Skin of body (tissue), 2 donors: ENCODE data around the gene TCF25. TPM values are rescaled to one million over a fixed set of nuclear protein-coding genes. Genes with fewer than 3 reads are reported as not detected.
A peak's percentile ranks its signal among the peaks of the same experiment; 100 is the strongest.
"Not testable (repeated sequence)": the region's sequence is repeated elsewhere in the genome, so short reads cannot be mapped to it uniquely, and the experiment has no call there.

ENCODE experiments used
- DNase-seq: peaks from one replicate; lab custom pipeline; 2025; lab: John Stamatoyannopoulos, UW
- total RNA-seq: library from RNA; depleted of rRNA; stranded (reverse); fragments of >200 nt; gene quantifications from one replicate; pipeline ENCODE4 v1.2.3, GENCODE V29; 2014

Gene TCF25, protein sequence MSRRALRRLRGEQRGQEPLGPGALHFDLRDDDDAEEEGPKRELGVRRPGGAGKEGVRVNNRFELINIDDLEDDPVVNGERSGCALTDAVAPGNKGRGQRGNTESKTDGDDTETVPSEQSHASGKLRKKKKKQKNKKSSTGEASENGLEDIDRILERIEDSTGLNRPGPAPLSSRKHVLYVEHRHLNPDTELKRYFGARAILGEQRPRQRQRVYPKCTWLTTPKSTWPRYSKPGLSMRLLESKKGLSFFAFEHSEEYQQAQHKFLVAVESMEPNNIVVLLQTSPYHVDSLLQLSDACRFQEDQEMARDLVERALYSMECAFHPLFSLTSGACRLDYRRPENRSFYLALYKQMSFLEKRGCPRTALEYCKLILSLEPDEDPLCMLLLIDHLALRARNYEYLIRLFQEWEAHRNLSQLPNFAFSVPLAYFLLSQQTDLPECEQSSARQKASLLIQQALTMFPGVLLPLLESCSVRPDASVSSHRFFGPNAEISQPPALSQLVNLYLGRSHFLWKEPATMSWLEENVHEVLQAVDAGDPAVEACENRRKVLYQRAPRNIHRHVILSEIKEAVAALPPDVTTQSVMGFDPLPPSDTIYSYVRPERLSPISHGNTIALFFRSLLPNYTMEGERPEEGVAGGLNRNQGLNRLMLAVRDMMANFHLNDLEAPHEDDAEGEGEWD
- 109 TPM for total RNA-seq

DNA sequence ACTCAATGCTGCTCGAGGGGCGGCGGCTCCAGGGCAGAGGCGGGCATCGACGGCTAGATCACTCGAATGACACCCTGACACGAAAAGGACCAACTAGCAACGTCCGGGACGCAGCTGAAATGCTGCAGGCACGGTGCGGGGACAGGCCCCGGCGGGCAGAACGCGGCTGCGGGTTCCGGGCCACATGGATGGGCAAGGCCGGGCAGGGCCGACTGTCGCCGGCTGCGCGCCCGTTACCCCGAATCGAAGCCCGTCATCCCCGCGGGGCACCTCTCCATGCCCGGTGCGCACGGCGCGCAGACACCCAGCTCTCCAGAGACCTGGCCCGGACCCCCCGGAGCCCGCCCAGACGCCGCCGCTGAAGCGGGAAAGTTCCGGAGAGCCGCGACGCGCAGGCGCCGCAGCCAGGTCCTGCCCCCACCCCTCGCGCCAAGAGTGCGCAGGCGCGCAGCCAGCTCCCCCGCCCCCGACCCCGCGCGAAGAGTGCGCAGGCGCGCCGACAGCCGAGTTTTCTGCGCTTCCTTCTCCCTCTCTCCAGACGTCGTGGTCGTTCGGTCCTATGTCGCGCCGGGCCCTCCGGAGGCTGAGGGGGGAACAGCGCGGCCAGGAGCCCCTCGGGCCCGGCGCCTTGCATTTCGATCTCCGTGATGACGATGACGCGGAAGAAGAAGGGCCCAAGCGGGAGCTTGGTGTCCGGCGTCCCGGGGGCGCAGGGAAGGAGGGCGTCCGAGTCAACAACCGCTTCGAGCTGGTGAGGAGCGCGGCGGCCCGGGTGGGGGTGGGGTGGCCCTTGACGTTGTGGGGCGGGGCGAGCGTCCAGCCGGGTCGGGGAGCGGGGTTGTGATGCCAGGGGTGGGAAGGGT, at the start of gene TCF25:
TCF25 (plus strand) TSS at position 484 of the 863 bp plus-strand sequence; CDS start at position 560, 76 bp downstream.
- DNase-seq: peak; percentile 82

DNA sequence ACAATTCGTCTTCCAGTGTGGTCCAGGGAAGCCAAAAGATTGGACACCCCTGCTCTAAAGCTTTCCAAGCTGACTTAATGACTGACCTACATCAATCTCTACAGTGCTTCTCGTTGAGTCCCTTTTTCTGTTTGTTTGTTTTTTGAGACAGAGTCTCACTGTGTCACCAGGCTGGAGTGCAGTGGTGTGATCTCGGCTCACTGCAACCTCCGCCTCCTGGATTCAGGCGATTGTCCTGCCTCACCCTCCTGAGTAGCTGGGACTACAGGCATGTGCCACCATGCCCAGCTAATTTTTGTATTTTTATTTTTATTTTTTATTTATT, 49.6 kb upstream of the TCF25 start:
- DNase-seq: not testable (repeated sequence)

DNA sequence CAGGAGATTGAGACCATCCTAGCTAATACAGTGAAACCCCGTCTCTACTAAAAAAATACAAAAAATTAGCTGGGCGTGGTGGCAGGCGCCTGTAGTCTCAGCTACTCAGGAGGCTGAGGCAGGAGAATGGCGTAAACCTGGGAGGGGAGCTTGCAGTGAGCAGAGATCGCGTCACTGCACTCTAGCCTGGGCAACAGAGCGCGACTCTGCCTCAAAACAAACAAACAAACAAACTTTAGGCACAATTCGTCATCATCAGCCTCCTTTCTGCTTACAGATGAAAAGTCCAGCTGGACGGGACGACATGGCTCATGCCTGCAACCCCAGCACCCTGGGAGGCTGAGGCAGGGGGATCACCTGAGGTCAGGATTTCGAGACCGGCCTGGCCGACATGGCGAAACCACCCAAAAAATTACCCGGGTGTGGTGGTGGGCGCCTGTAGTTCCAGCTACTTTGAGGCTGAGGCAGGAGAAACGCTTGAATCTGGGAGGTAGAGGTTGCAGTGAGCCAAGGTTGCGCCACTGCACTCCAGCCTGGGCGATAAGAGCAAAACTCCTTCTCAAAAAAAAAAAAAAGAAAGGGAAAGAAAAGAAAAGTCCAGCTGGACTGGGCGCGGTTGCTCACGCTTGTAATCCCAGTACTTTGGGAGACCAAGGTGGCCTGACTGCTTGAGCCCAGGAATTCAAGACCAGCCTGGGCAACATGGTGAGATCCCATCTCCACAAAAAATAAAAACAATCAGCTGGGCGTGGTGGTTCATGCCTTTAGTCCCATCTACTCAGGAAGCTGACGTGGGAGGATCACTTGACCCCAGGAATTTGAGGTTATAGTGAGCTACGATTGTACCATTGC, 46.6 kb upstream of the TCF25 start:
- DNase-seq: no peak

DNA sequence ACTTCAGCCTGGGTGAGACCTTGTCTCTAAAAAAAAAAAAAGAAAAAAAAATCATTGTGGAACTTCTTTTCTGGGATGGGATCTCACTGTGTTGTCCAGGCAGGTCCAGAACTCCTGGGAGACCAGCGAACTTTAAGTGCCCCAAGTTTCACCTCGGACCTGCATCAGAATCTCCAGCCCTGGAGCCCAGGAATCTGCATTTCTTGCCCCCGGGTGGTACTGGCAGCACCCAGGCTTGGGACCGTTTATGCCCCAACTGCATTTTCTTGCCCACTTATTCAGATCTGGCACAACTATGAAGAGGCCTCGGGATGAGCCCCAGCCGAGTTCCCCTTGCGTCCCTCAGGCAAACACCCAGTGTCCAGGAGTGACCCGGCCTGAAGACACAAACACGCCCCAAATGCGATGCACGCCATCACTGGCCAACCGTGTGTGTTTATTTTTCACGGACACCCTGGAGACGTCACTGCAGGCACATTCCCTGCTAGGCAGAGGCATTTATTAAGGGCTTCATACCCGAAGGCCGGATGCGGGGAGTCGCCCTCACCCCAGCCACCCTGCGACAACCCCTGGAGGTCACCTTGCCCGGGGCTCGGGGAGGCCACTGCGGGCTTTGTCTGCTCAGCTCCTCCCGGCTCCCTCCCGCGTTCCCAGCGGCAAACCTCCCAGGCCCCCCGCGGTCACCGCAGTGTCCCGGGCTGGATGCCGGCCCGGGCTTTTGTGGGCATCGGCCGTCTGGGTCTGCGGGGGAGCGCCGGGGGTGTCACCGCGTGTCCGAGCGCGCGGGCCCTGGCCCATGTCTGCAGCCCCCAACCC, 45.8 kb upstream of the TCF25 start:
- no peak for DNase-seq

DNA sequence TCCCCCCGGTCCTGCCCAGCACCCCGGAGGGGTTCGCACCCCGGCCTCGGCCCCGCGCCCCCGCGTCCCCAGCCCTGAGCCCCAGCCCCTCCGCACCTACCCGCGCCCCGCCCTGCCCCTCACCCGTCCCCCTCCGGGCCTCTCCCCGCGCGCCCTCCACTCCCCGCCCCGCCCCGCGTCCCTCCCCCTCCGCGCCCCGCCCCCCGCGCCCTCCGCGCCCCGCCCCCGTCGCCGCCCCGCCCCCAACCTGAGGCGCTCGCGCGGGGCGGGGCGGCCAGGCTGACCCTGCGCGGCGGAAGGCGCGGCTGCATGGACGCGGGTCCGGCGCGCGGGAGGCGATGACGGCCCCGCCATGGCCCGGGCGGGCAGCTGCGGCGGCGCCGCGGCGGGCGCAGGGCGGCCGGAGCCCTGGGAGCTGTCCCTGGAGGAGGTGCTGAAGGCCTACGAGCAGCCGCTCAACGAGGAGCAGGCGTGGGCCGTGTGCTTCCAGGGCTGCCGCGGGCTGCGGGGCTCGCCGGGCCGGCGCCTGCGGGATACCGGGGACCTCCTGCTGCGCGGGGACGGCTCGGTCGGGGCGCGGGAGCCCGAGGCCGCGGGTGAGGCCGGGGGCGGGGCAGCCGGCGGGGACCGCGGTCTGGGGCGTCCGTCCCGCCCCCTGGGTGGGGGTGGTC, 45.1 kb upstream of the TCF25 start, which contains the start of gene SPIRE2:
SPIRE2 (plus strand) TSS at position 277 of the 671 bp plus-strand sequence; CDS start at position 353, 76 bp downstream.
- DNase-seq: peak; percentile 40

DNA sequence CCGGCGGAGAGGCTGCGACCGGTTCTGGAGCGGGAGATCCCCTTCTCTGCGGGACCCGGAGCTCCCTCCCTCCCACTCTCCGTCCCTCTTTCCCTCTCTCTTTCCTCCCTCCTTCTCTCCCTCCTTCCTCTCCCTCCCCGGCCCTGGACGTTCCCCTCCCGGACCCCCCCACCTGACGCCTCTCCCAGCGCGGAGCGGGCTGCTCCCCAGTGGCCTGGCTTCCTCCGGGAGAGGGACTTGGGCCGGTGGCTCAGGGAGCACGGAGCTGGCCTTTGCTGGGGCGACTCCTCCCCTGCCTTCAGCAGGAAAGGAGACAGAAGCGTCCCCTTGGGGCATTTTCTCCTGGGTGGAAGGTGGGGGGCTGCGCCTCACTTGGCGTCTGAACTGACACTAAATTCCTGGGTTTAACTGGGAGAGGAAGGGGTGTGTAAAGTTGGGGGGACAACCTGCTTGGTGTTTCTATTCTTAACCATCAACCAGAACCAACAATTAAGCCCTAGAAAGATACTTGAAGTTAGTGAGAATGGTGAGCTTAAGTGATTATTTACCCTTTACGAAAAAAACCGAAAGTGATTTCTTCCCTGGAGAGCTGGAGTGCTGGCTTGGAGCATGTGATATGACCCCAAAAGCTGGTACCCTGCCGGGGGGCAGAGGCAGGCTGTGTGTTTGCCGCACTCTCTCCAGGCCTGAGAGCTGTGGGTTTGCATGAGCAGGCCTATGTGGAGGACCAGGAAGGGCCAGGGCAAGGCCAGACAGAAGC, 44.3 kb upstream of the TCF25 start:
- no peak for DNase-seq

DNA sequence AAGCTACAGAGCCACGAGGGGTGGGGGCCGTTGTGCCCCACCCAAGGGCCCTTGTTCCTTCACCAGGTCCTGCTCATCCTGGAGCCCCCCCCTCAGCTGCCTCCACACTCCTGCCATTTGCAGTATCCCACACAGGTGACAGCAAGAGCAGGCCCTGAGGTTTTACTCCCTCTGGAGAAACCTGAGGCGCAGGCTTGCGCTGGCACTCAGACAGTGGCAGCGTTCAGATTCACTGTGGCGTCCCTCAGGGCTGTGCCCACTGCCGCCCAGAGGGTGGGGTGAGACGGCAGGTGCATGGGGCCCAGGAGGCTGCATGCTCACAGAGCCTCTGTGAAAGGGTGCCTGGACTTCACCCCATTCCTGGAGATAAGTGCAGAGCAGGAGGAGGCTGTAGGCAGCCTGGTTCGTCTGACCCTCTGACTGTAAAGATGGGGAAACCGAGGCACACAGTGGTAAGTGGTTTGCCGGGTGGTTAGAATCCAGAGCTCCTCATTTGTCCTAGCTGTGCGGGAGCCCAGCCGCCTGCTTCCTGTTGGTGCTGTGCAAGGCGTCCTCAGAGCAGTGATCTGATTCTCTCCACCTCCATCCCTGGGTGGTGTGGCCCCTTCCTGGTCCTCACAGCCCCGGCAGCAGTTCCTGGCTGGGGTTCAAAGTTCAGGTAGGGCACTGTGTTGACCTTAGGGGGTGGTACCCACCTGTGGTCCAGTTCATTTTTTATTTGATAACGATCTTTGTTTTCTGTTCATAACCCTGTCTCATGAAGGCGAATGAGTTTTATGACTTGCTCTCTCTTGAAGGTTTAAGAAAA, 43.6 kb upstream of the TCF25 start:
- no peak for DNase-seq

DNA sequence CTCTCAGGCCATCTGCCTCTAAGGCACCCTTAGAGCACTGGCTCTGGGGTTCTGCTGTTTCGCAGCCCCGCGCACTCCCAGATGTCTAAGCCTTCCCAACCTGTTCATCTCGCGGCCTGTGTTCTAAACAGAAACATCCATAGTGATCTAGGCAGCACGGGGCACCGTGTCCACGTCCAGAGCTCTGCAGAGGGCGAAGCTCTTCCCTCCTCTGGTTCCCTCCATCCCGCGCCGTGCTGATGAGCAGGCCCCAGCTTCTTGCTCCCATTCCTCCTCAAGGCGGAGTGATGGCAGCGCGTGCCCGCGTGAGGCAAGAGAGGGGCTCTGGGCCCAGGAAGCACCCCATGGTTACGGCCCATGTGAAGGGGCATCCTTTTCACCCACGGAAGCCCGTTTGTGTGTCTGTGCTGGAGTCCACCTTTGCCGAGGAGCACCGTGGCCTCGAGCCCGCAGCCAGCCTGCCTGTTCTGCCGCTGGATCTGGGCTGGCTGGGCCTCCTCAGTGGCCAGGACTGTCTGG, 41.5 kb upstream of the TCF25 start:
- no peak for DNase-seq

DNA sequence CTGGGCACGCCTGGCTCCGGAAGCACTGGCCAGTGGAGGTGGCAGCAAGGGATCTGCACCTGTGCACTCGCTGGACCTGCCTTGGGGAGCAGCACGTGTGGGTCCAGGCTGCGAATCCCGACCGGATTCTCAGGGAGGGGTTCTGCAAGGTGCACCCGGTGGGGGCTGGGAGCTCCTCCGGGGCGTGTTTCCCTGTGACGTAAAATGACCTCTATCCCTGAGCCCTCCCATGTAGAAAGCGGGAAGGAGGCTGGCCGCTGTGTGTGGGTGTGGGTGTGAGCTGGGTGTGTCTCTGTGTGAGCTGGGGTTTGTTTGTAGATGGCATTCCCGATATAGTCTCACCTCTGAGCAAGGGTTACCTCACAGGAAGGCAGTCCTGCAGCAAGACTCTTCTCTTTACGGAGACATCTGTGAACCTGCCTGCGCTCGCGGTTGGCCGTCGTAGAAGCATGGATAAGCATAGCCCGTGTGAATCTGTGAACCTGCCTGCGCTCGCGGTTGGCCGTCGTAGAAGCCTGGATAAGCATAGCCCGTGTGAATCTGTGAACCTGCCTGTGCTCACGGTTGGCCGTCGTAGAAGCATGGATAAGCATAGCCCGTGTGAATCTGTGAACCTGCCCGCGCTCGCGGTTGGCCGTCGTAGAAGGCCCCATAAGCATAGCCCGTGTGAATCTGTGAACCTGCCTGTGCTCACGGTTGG, 39.6 kb upstream of the TCF25 start:
- DNase-seq: not testable (repeated sequence)

DNA sequence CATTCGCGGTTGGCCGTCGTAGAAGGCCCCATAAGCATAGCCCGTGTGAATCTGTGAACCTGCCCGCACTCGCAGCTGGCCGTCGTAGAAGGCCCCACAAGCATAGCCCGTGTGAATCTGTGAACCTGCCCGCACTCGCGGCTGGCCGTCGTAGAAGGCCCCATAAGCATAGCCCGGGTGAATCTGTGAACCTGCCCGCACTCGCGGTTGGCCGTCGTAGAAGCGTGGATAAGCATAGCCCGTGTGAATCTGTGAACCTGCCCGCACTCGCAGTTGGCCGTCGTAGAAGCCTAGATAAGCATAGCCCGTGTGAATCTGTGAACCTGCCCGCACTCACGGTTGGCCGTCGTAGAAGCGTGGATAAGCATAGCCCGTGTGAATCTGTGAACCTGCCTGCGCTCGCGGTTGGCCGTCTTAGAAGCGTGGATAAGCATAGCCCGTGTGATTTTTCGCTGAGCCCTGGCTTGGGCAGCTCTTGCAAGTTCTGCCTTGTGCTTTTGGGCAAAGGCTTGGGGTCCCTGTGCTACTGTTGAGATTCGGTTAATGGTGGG, 38.5 kb upstream of the TCF25 start:
- not testable (repeated sequence) for DNase-seq

DNA sequence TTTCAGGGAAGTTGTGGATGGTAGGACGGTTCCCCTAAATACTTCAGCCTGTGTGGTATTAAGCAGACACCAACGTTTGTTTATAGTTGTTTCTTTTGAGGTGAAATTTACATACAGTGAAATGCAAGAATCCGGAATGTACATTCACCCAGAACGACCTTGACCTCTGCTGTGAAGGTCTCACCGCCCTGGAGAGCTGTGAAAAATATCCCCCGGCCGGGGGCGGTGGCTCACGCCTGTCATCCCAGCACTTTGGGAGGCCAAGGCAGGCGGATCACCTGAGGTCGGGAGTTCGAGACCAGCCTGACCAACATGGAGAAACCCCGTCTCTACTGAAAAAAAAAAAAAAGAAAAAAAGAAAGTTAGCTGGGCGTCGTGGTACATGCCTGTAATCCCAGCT, 36.9 kb upstream of the TCF25 start:
- not testable (repeated sequence) for DNase-seq

DNA sequence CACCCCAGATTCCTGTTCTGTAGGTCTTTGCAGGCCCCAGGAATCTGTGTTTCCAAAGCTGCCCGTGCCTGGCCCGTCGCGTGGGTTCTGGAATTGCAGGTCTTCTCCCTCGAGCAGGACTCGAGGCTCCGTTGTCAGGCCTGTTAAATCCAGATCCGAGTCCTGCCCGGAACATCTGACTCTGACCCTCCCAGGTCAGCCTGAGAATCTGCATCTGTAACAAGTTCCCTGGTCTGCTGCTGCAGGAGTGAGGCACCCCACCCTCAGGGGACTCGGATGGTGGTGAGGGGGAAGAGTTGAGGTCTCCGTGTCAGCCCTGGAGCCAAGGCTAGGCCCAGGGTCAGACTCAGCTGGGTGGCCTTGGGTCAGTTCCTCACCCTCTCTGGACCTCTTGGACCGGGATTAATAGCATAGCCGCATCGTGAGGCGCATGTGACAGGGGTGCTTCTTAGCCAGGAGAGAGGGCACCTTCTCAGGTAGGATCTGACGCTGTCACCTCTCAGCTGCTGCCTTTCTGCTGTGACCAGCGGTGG, 36.3 kb upstream of the TCF25 start:
- no peak for DNase-seq

DNA sequence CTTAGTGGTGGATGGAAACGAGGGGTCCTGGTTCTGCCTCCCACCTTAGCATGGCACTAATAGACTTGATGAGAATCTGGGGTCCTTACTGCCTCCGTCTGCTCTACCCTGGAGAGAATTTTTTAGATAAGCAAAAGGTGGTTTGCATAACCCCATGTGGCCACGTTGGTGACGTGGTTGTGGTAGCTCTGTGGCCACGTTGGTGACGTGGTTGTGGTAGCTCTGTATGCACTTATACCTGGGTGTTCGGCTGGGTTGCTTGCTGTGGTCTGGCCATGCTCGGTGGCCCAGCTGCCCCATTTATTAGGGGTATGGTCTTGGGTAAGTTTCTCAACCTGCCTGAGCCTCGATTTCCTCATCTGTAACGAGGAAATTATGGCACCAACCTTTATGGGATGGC, 32.1 kb upstream of the TCF25 start:
- no peak for DNase-seq

DNA sequence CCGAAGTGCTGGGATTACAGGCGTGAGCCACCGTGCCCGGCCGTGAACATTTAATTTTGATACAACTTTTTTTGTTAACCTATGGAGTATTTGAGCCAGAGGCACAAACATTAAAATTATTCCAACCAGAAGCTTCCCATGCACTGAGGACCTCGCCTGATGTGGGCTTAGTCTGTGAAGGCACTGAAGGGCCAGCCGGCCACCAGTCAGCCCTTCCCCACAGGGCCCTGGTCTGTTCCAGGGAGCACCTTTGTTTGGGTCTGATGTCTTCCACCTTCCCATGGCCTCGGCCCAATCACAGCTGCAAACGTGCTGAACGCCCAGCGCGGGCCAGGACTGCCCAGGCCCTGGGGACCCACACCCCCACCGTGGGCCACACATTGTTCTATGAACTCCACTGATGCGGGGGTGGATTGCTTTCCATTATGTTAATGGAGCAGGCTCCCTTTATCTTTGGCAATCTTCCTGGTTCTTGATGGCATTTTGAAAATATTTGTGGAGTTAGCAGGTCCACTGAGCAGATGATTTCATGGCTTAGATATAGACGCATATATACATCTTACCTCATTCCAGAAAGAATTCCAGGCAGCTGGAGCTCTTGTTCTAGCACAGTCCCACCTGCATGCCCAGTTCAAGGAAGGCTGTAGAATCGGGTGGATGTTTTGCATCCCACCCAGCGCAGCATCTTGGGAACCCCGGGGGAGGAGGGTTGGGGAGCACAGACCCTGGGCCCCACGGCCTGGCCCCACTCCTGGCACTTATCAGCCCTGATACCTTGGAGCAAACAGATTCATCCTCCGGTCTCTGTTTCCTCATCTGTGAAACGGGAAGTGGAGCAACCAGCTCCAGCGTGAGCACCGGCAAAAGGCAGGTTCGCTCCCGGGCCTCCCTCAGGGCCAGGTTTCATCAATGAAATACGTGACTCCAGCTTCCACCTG, 30.7 kb upstream of the TCF25 start:
- DNase-seq: no peak
